ENCODE data around the gene LY6G5C.

LY6G5C gene

GRCh38 chr6:31691078-31691463 lies 10.2 kb upstream of the LY6G5C start:
- DNase-seq (ENCODE audit: low read depth): no peak

- no peak for DNase-seq (ENCODE audit: low read depth)
Observed at GRCh38 chr6:31690231-31691077, 9.6 kb upstream of the LY6G5C start.

GRCh38 chr6:31689249-31690110 lies 8.6 kb upstream of the LY6G5C start:
- DNase-seq (ENCODE audit: low read depth): no peak

- DNase-seq (ENCODE audit: low read depth): no peak
Observed at GRCh38 chr6:31687860-31688693, 7.2 kb upstream of the LY6G5C start.

GRCh38 chr6:31687321-31687720 lies 6.5 kb upstream of the LY6G5C start:
- DNase-seq (ENCODE audit: low read depth): no peak

DNA sequence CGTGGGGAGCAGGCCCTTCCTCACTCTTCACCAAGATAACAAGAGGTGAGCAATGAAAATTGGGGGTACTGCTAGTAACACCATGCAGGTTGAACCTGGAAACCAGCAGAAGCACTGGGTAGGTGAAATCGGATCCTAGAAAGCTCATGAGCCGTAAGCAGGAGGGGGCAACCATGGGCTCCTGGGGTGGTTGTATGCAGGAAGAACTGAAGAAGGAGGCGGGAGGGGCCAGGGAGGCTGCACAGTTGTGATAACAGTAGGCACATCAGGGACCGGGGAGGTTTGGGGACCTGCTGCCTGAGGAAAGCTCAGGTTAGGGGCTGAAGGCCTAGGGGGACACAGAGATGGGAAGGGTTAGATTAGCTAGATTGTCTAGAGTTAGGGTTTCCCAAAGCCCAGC lies 5.6 kb upstream of the LY6G5C start:
- no peak for DNase-seq (ENCODE audit: low read depth)

GRCh38 chr6:31683591-31683990 lies 2.7 kb upstream of the LY6G5C start:
- no peak for DNase-seq (ENCODE audit: low read depth)

DNA sequence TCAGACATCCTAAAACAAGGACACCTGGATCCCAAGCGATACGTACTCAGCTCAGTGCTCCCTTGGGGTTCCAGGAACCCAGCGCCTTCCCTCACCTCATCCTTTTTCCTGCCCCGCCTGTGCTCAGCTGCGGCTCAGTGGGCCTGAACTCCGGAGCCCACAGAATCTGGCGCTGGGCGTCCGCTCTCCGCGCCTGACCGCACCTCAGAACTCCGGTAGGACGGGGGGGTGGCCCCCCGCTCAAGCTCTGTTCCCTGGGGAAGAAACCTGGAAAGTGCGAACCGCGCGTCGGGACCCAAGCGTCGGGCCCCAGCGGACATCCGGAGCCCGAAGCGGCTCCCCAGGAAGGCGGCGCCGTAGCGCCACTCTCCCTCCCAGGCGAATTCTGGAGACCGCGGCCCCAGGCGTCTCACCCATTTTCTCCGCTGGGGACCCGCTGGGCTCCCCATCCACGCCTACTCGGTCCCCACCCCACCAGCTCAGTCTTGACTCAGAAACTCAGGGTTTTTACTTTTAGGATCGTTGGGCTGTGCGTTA lies 336 bp upstream of the LY6G5C start:
- DNase-seq (ENCODE audit: low read depth): no peak

GRCh38 chr6:31677955-31678354 lies 2.9 kb downstream of the LY6G5C start:
- DNase-seq (ENCODE audit: low read depth): no peak

- DNase-seq (ENCODE audit: low read depth): no peak
Observed at GRCh38 chr6:31676904-31677303, 4.0 kb downstream of the LY6G5C start.

- DNase-seq (ENCODE audit: low read depth): no peak
Observed at GRCh38 chr6:31676322-31676903, 4.5 kb downstream of the LY6G5C start.

- no peak for DNase-seq (ENCODE audit: low read depth)
Observed at GRCh38 chr6:31669676-31670075, 11.2 kb downstream of the LY6G5C start, which contains the start of gene LY6G5B. Gene LY6G5B (plus strand): TSS chr6:31669976. CDS start chr6:31670951, 975 bp downstream.

DNA sequence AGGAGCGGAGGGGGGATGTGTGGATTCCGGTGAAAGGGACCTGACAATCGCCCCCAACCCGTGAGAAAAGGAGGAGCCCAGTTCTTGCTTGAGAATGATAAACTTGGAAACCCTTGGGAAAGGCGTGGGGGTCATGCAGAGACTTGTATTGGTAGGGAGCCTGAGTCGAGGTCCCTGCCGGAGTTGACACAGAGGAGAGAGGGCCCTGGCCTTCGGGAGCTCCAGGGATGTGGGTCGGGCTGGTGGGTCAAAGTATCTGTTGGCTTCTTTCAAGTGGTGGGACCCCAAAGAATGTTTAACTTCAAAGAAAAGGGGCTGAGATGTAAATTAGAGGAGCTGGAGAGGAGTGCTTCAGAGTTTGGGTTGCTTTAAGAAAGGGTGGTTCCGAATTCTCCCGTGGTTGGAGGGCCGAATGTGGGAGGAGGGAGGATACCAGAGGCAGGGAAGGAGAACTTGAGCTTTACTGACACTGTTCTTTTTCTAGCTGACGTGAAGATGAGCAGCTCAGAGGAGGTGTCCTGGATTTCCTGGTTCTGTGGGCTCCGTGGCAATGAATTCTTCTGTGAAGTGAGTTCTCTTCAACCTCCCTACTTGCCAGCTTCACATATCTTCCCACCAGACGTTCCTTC lies 14.4 kb downstream of the LY6G5C start:
- DNase-seq (ENCODE audit: low read depth): no peak

GRCh38 chr6:31665501-31666336 lies 15.1 kb downstream of the LY6G5C start, which contains the start of gene CSNK2B:
Gene CSNK2B (plus strand): TSS chr6:31666080. CDS start chr6:31666832, 752 bp downstream.
- peak; percentile 98 for DNase-seq (ENCODE audit: low read depth)

- peak; percentile 88 for DNase-seq (ENCODE audit: low read depth)
Observed at GRCh38 chr6:31664790-31665500, 15.9 kb downstream of the LY6G5C start, which contains the start of gene GPANK1. Gene GPANK1 (minus strand): TSS chr6:31664997. CDS start chr6:31664478, 519 bp downstream.

DNA sequence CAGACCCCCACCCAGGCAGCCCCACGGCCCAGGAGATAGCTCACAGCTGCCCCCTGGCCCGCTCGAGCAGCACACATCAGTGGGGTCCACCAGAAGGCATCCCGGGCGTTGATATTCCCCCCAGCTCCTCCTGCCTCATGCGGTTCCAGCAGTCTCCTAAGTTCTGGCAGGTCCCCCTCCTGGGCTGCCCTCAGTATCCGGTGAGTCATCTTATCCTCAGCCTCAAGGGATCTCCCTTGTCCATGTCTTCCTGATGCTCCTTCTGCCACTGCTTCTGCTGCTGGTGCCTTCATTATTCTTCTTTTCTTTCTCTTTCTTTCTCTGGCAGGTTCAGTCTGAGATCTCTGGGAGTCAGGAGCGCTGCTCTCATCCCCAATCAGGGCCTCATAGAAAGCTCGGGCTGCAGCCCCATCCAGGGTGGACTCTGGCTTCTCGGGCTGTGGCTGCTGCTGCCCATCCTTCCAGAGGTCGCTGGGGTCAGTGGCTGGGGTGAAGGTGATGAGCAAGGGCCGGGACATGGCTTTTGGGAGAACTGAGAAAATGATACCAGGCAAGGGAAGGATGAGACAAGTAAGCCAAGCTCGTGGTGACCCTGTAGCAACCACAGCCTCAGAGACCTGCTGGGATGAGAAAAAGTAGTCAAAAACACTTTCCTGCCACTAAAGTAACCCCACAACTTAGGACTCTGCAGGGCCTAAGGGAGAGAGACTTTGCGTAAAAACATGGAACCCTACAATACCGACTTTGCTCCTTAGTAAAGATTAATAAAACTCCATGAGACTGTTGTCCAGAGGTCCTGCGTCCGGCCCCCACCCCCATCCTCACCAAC lies 16.7 kb downstream of the LY6G5C start:
- DNase-seq (ENCODE audit: low read depth): no peak

DNA sequence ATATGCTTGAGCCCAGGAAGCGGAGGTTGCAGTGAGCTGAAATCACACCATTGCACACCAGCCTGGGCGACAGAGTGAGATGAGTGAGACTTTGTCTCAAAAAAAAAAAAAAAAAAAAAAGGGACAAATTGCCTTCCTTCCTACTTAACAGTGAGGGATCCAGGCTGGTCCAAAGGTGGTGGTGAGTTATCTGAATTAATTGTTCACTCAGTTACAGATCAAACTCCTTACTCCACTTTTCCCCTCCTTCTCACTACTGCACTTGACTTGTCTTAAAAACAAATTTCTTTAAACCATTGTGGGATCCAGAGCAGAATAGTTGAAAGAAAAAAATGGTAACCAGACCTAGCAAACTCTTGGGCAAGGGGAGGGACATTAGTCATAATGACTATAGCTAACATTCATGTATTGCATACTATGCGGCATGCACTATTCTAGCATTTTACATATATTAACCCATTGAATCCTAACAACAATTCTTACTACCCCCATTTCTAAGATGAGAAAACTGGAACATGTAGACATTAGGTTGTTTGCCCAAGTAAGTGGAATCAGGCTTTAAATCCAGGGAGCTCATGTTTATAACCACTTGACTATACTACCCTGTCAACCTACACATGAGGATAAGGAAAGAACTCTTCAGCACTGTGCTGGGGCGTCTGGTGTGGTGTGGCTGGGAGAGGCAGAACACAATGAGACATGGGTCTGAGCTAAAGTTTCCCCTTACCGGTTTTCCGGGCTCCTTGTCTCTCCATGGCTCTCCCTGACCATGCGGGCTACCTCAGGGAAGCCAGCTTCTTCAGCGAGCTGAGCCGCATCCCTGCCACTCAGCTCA lies 17.5 kb downstream of the LY6G5C start:
- DNase-seq (ENCODE audit: low read depth): no peak
